ENCODE data around the gene ZP1. TPM values are rescaled to one million over a fixed set of nuclear protein-coding genes. Genes with fewer than 3 reads are reported as not detected.

Gene ZP1
- total and polyA plus RNA-seq, 2 of the 13 experiments (the other 11 are each of a cell fraction or from before 2014, with no cell fraction given), result 0.16 TPM; not detected in 1

- Histone ChIP-seq H3K9me3 (ENCODE audit: low read length) (no peaks in the 10 kb centered on the region), H3K4me1 (ENCODE audit: insufficient read depth, low read length) (peaks cover 32% of the 10 kb centered on the region), H3K9ac (ENCODE audit: insufficient read depth, low read depth, low read length) (no peak overlapping the region), H4K20me1 (ENCODE audit: insufficient read depth, low read length) (peaks cover 13% of the 10 kb centered on the region; the same call in 1 of the 2 replicates), H3K27ac (ENCODE audit: extremely low read length, insufficient read depth, low read length) (no peak overlapping the region), H3K4me3 (replicated peaks in 1 of 3; ENCODE audit: insufficient read depth in 1 of 3, low read depth in 2 of 3, low read length in 3 of 3) (no peak overlapping the region), H3K36me3 (replicated peaks in 1 of 2; ENCODE audit: control insufficient read depth in 1 of 2, insufficient read depth in 2 of 2, low read length in 2 of 2) (peaks cover 29 to 54% of the 10 kb centered on the region in 2 experiments), H3K4me2 (ENCODE audit: low read depth, low read length) (no peak overlapping the region), H3K79me2 (ENCODE audit: insufficient read depth, low read length) (peaks cover 47% of the 10 kb centered on the region), H3K27me3 (ENCODE audit: control insufficient read depth in 1 of 2, insufficient read depth in 2 of 2, low read length in 2 of 2) (no peaks in the 10 kb centered on the region; a peak in 1 of 5 replicates), H2AFZ (ENCODE audit: low read length) (no peak overlapping the region)
- no TSS peak for BruUV-seq (replicated peaks)
- no peak for DNase-seq (ENCODE audit: low spot score)
- CTCF ChIA-PET (ENCODE audit: low intra/inter-chr PET ratio, low total read pairs), result no interaction called here
- WGBS (ENCODE audit: low lambda C conversion rate), result 84% methylated on average over 8 of the region's 13 CpGs
- intact Hi-C loops (cut with micrococcal nuclease; ENCODE audit: unreplicated experiment), result no loop called here
- in situ Hi-C loops (cut with HindIII; ENCODE audit: extremely low pct_ligation_motif_present, low pct_unique_long_range_greater_than_20kb), result no loop called here
- no peak for TF ChIP-seq ZNF33A (CRISPR knock-in tag; IDR thresholded peaks at IDR 0.05; ENCODE audit: borderline replicate concordance)
- no peak for TF ChIP-seq MED8 (CRISPR knock-in tag; IDR thresholded peaks at IDR 0.05; ENCODE audit: insufficient replicate concordance)
- no peak for TF ChIP-seq TFDP1 (CRISPR knock-in tag; IDR thresholded peaks at IDR 0.05; ENCODE audit: borderline replicate concordance)
- no peak for TF ChIP-seq FIP1L1 (IDR thresholded peaks at IDR 0.05; ENCODE audit: borderline replicate concordance, insufficient read depth, low read depth, low read length)
- TF ChIP-seq RFXANK (CRISPR knock-in tag; IDR thresholded peaks at IDR 0.05), result no peak
- TF ChIP-seq ZNF570 (CRISPR knock-in tag; IDR thresholded peaks at IDR 0.05; ENCODE audit: borderline replicate concordance), result no peak
- TF ChIP-seq E2F5 (CRISPR knock-in tag; conservative IDR thresholded peaks at IDR 0.05), result no peak
- TF ChIP-seq JDP2 (CRISPR knock-in tag; IDR thresholded peaks at IDR 0.05; ENCODE audit: borderline replicate concordance), result no peak
- no peak for TF ChIP-seq MTERF4 (CRISPR knock-in tag; IDR thresholded peaks at IDR 0.05)
- TF ChIP-seq ELF1 (CRISPR knock-in tag; IDR thresholded peaks at IDR 0.05), result no peak
- no peak for TF ChIP-seq ZNF138 (CRISPR knock-in tag; IDR thresholded peaks at IDR 0.05; ENCODE audit: low read depth)
- TF ChIP-seq SKI (IDR thresholded peaks at IDR 0.05; ENCODE audit: partially characterized antibody), result no peak
- TF ChIP-seq HMGA1 (CRISPR knock-in tag; conservative IDR thresholded peaks at IDR 0.05), result no peak
- TF ChIP-seq ZSCAN9 (CRISPR knock-in tag; IDR thresholded peaks at IDR 0.05; ENCODE audit: borderline replicate concordance), result no peak
- TF ChIP-seq ETV6 (CRISPR knock-in tag; conservative IDR thresholded peaks at IDR 0.05), result no peak
- POLR2A ChIA-PET, result no interaction called here
- no peak for FAIRE-seq
- no peak for ATAC-seq
Measured at GRCh38 chr11:60847281-60847680, 20.1 kb upstream of the ZP1 start.
